Astrocyte (in vitro differentiated cells and primary cell): ENCODE data around the gene SLC25A22. TPM values are rescaled to one million over a fixed set of nuclear protein-coding genes. Genes with fewer than 3 reads are reported as not detected.
A peak's percentile ranks its signal among the peaks of the same experiment; 100 is the strongest.

ENCODE experiments used
- DNase-seq: peaks from one replicate; pipeline ENCODE4 v3.0.0-alpha.2; 2010; ENCODE audit warnings: low read depth
- FAIRE-seq: peaks from 2 replicates; lab custom pipeline; 2011; peaks lifted over from hg19 to GRCh38; lab: Jason Lieb, UNC
- H2AFZ ChIP-seq: 2 replicates; pipeline ENCODE4 v1.6.0; 2012; ENCODE audit warnings: low read depth, low read length, inconsistent platforms
- H3K27ac ChIP-seq: 2 replicates; pipeline ENCODE4 v1.5.1; 2011; ENCODE audit warnings: low read depth, low read length, inconsistent platforms
- H3K27me3 ChIP-seq: 2 replicates; pipeline ENCODE4 v1.6.0; 2011; ENCODE audit warnings: low read length, inconsistent platforms; ENCODE audit not compliant: insufficient read depth
- H3K36me3 ChIP-seq: 2 replicates; pipeline ENCODE4 v1.5.1; 2011; ENCODE audit warnings: low read length, inconsistent platforms; ENCODE audit not compliant: insufficient read depth
- H3K4me1 ChIP-seq: 2 replicates; pipeline ENCODE4 v1.5.1; 2011; ENCODE audit warnings: low read length, inconsistent platforms; ENCODE audit not compliant: insufficient read depth
- H3K4me2 ChIP-seq: 2 replicates; pipeline ENCODE4 v1.6.0; 2012; ENCODE audit warnings: low read length, inconsistent platforms
- H3K4me3 ChIP-seq: 2 replicates; pipeline ENCODE4 v1.5.1; 2011; ENCODE audit warnings: low read depth, mild to moderate bottlenecking, low read length, inconsistent platforms; ENCODE audit not compliant: insufficient read depth
- H3K79me2 ChIP-seq: 2 replicates; pipeline ENCODE4 v1.6.0; 2012; ENCODE audit warnings: mild to moderate bottlenecking, low read length, inconsistent platforms; ENCODE audit not compliant: insufficient read depth
- H3K9ac ChIP-seq: 2 replicates; pipeline ENCODE4 v1.6.0; 2012; ENCODE audit warnings: mild to moderate bottlenecking, low read length, inconsistent platforms
- H3K9me3 ChIP-seq: 2 replicates; pipeline ENCODE4 v1.5.1; 2012; ENCODE audit warnings: low read depth, mild to moderate bottlenecking, low read length, inconsistent platforms; ENCODE audit not compliant: insufficient read depth
- H4K20me1 ChIP-seq: 2 replicates; pipeline ENCODE4 v1.6.0; 2012; ENCODE audit warnings: low read length, inconsistent platforms; ENCODE audit not compliant: insufficient read depth
- H3K27ac Mint-ChIP-seq: one replicate; pipeline ENCODE4 v1.8.0; 2021; ENCODE audit warnings: mild to moderate bottlenecking, mixed read lengths; ENCODE audit not compliant: unreplicated experiment
- H3K27me3 Mint-ChIP-seq: one replicate; pipeline ENCODE4 v1.8.0; 2021; ENCODE audit warnings: low read depth, mixed read lengths; ENCODE audit not compliant: unreplicated experiment
- H3K36me3 Mint-ChIP-seq: one replicate; pipeline ENCODE4 v1.8.0; 2021; ENCODE audit warnings: low read depth, mixed read lengths; ENCODE audit not compliant: unreplicated experiment
- H3K4me1 Mint-ChIP-seq: one replicate; pipeline ENCODE4 v1.8.0; 2021; ENCODE audit warnings: low read depth, mixed read lengths; ENCODE audit not compliant: unreplicated experiment
- H3K4me3 Mint-ChIP-seq: one replicate; pipeline ENCODE4 v1.8.0; 2021; ENCODE audit warnings: mild to moderate bottlenecking, moderate library complexity, mixed read lengths; ENCODE audit not compliant: unreplicated experiment
- H3K9me3 Mint-ChIP-seq: one replicate; pipeline ENCODE4 v1.8.0; 2021; ENCODE audit warnings: mild to moderate bottlenecking, mixed read lengths; ENCODE audit not compliant: unreplicated experiment
- CTCF ChIP-seq: IDR thresholded peaks from 2 replicates; pipeline ENCODE4 v1.5.1; 2011; ENCODE audit warnings: low read depth, mild to moderate bottlenecking, inconsistent platforms, low read length, moderate library complexity; ENCODE audit not compliant: insufficient read depth
- EZH2 ChIP-seq: IDR thresholded peaks from 2 replicates; pipeline ENCODE4 v1.6.1; 2012; ENCODE audit warnings: mild to moderate bottlenecking, low read length, inconsistent platforms; ENCODE audit not compliant: insufficient read depth
- total RNA-seq: library from RNA; stranded (reverse); gene quantifications from 2 replicates; pipeline ENCODE4 v1.2.1, GENCODE V29; 2021

The SLC25A22 gene
- total RNA-seq, 1 donor from 2014 or later = 21.4 TPM

DNA sequence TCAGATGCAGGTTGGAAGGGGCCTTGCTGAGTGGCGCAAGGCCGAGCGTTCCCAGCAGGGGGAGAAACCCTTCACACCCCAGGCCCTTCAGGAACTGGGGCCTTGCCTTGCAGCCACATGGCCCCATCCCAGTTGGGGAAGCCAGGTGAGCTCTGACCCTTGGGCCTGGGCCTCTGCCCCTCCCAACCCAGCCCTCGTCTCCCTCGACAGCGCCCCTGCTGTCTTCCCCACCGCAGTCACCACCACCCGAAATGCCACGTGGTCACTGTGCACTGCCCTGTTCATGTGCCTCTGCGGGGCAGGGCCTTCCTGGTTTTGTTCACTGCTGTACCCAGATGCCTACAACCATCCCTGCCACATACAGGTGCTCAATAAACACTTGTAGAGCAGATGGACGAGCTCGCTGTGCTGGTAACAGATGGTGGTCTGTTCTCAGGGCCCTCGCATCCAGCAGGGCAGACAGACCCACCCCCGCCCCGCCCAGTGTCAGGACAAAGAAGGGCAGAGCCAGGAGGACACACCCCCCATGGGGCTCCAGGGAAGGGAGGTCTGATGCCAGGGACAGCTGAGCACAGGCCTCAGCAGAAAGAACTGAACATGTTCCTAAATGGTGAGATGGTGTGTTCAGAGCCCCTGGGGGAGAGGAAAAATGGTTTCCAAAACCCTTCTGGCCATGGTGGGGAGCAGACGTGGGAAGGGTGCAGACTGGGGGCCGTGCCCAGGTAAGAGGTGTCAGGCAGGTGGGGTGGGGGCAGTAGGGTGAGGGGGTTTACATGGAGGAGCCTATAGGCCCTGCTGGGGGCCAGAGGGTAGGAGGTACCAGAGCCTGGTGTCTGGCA, 40.6 kb upstream of the SLC25A22 start:
- peaks cover 81% of the 10 kb centered on the region for H4K20me1 ChIP-seq
- H3K4me2 ChIP-seq = no peak overlapping the region
- Mint-ChIP-seq H3K27ac (peak overlapping the region; percentile 87), H3K27me3 (no peaks in the 10 kb centered on the region), H3K36me3 (peaks cover 6% of the 10 kb centered on the region), H3K9me3 (no peaks in the 10 kb centered on the region), H3K4me1 (peaks cover 20% of the 10 kb centered on the region), H3K4me3 (no peak overlapping the region)
- no peak overlapping the region for H3K27ac ChIP-seq
- DNase-seq = no peak
- no peak overlapping the region for H2AFZ ChIP-seq
- no peaks in the 10 kb centered on the region for H3K27me3 ChIP-seq
- no peak overlapping the region for H3K4me3 ChIP-seq
- no peaks in the 10 kb centered on the region for H3K9me3 ChIP-seq
- peaks cover 49% of the 10 kb centered on the region for H3K4me1 ChIP-seq
- FAIRE-seq = no peak
- no peak overlapping the region for H3K9ac ChIP-seq
- peaks cover 85% of the 10 kb centered on the region for H3K79me2 ChIP-seq
- peaks cover 19% of the 10 kb centered on the region for H3K36me3 ChIP-seq
- no peak for TF ChIP-seq CTCF
- no peak for TF ChIP-seq EZH2

DNA sequence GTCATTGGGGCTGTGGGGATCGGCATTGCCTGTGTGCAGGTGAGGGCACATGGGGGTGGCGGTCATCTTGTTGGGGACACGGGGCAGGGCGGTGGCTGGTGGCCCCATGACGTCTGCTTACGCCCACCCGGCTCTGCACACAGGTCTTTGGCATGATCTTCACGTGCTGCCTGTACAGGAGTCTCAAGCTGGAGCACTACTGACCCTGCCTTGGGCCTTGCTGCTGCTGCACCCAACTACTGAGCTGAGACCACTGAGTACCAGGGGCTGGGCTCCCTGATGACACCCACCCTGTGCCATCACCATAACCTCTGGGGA, 39.9 kb upstream of the SLC25A22 start:
- no peak overlapping the region for H2AFZ ChIP-seq
- no peak for DNase-seq

More for the DNA sequence above, 39.9 kb upstream of the SLC25A22 start:
- no peak overlapping the region for H3K4me3 Mint-ChIP-seq
- H3K4me1 Mint-ChIP-seq = peaks cover 20% of the 10 kb centered on the region
- Histone ChIP-seq H3K9ac (no peak overlapping the region), H3K4me1 (peaks cover 44% of the 10 kb centered on the region), H3K36me3 (peaks cover 19% of the 10 kb centered on the region), H3K27ac (no peak overlapping the region), H3K4me2 (no peak overlapping the region), H3K27me3 (no peaks in the 10 kb centered on the region), H3K4me3 (no peak overlapping the region), H3K9me3 (no peaks in the 10 kb centered on the region), H3K79me2 (peaks cover 92% of the 10 kb centered on the region), H4K20me1 (peaks cover 85% of the 10 kb centered on the region)
- H3K27ac Mint-ChIP-seq = no peak overlapping the region
- H3K9me3 Mint-ChIP-seq = no peaks in the 10 kb centered on the region
- no peak for FAIRE-seq
- H3K27me3 Mint-ChIP-seq = no peaks in the 10 kb centered on the region
- no peak for TF ChIP-seq CTCF
- peaks cover 6% of the 10 kb centered on the region for H3K36me3 Mint-ChIP-seq
